Progenitor cell of endocrine pancreas (in vitro differentiated cells): Measurements from ENCODE around the gene TMEM150B. TPM values are rescaled to one million over a fixed set of nuclear protein-coding genes. Genes with fewer than 3 reads are reported as not detected.

Experiments used
- DNase-seq: peaks from one replicate; pipeline ENCODE4 v3.0.0; 2021; ENCODE audit warnings: low spot score; ENCODE audit not compliant: unreplicated experiment
- H3K27ac Mint-ChIP-seq: 2 replicates; pipeline ENCODE4 v1.8.0; 2021; ENCODE audit warnings: mild to moderate bottlenecking, moderate library complexity, mixed read lengths
- H3K27me3 Mint-ChIP-seq: 2 replicates; pipeline ENCODE4 v1.8.0; 2021; ENCODE audit warnings: mixed read lengths
- H3K36me3 Mint-ChIP-seq: 2 replicates; pipeline ENCODE4 v1.8.0; 2022; ENCODE audit warnings: mixed read lengths; ENCODE audit not compliant: insufficient read depth
- H3K4me1 Mint-ChIP-seq: 2 replicates; pipeline ENCODE4 v1.8.0; 2021; ENCODE audit warnings: low read depth, mixed read lengths
- H3K4me3 Mint-ChIP-seq: 2 replicates; pipeline ENCODE4 v1.8.0; 2021; ENCODE audit warnings: low read depth, mild to moderate bottlenecking, moderate library complexity, mixed read lengths
- H3K9me3 Mint-ChIP-seq: 2 replicates; pipeline ENCODE4 v1.8.0; 2021; ENCODE audit warnings: low read depth, mixed read lengths
- CTCF ChIP-seq: fragments of 200-600 bp; sonication (generic); IDR thresholded peaks from one replicate; pipeline ENCODE4 v1.5.0; 2021; ENCODE audit warnings: antibody characterized with exemption, mild to moderate bottlenecking; ENCODE audit not compliant: unreplicated experiment
- total RNA-seq: library from RNA; stranded (reverse); gene quantifications from 2 replicates; pipeline ENCODE4 v1.2.1, GENCODE V29; 2021

Gene TMEM150B
- total RNA-seq, 1 donor from 2014 or later, result not detected

- Mint-ChIP-seq H3K4me1 (peaks cover 18% of the 10 kb centered on the region), H3K27ac (peak within 1 kb of the TSS; percentile 81), H3K9me3 (no peaks in the 10 kb centered on the region), H3K27me3 (no peaks in the 10 kb centered on the region), H3K4me3 (peak within 1 kb of the TSS; percentile 74), H3K36me3 (no peaks in the 10 kb centered on the region)
- DNase-seq, result peak; percentile 61
- no peak for TF ChIP-seq CTCF
Measured at GRCh38 chr19:55283548-55284377, 41.4 kb downstream of the TMEM150B start, which contains the start of gene BRSK1. TSS of gene BRSK1 (plus strand) at chr19:55283997. CDS start at chr19:55284443, 446 bp downstream.

GRCh38 chr19:55279770-55280643 lies 45.1 kb downstream of the TMEM150B start, which contains the start of gene HSPBP1:
TSS of gene HSPBP1 (minus strand) at chr19:55280110. CDS start at chr19:55279608, 502 bp downstream.
- peak within 1 kb of the TSS; percentile 98 for H3K27ac Mint-ChIP-seq
- peaks cover 5% of the 10 kb centered on the region for H3K36me3 Mint-ChIP-seq
- TF ChIP-seq CTCF, result no peak
- peak; percentile 96 for DNase-seq
- peak within 1 kb of the TSS; percentile 96 for H3K4me3 Mint-ChIP-seq
- H3K9me3 Mint-ChIP-seq, result no peaks in the 10 kb centered on the region
- H3K4me1 Mint-ChIP-seq, result peaks cover 8% of the 10 kb centered on the region
- H3K27me3 Mint-ChIP-seq, result no peaks in the 10 kb centered on the region

GRCh38 chr19:55279340-55279739 lies 45.8 kb downstream of the TMEM150B start:
- no peaks in the 10 kb centered on the region for H3K27me3 Mint-ChIP-seq
- no peak for DNase-seq
- no peaks in the 10 kb centered on the region for H3K9me3 Mint-ChIP-seq
- peaks cover 6% of the 10 kb centered on the region for H3K4me1 Mint-ChIP-seq
- peak overlapping the region; percentile 96 for H3K4me3 Mint-ChIP-seq
- H3K27ac Mint-ChIP-seq, result peak overlapping the region; percentile 98
- TF ChIP-seq CTCF, result no peak
- peaks cover 5% of the 10 kb centered on the region for H3K36me3 Mint-ChIP-seq

GRCh38 chr19:55278391-55279135 lies 46.6 kb downstream of the TMEM150B start:
- no peak for TF ChIP-seq CTCF
- no peak for DNase-seq
- peak overlapping the region; percentile 98 for H3K27ac Mint-ChIP-seq
- H3K4me1 Mint-ChIP-seq, result peaks cover 6% of the 10 kb centered on the region
- peak overlapping the region; percentile 96 for H3K4me3 Mint-ChIP-seq
- H3K9me3 Mint-ChIP-seq, result no peaks in the 10 kb centered on the region
- H3K36me3 Mint-ChIP-seq, result peaks cover 7% of the 10 kb centered on the region
- no peaks in the 10 kb centered on the region for H3K27me3 Mint-ChIP-seq
